ENCODE results near the gene MRPL9.

- TF ChIP-seq, protein P1, sequence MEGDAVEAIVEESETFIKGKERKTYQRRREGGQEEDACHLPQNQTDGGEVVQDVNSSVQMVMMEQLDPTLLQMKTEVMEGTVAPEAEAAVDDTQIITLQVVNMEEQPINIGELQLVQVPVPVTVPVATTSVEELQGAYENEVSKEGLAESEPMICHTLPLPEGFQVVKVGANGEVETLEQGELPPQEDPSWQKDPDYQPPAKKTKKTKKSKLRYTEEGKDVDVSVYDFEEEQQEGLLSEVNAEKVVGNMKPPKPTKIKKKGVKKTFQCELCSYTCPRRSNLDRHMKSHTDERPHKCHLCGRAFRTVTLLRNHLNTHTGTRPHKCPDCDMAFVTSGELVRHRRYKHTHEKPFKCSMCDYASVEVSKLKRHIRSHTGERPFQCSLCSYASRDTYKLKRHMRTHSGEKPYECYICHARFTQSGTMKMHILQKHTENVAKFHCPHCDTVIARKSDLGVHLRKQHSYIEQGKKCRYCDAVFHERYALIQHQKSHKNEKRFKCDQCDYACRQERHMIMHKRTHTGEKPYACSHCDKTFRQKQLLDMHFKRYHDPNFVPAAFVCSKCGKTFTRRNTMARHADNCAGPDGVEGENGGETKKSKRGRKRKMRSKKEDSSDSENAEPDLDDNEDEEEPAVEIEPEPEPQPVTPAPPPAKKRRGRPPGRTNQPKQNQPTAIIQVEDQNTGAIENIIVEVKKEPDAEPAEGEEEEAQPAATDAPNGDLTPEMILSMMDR (IDR thresholded peaks at IDR 0.05 in 4 of 5, conservative IDR thresholded peaks at IDR 0.05 in 1 of 5), result no peak
- no peak for TF ChIP-seq POLR2A (IDR thresholded peaks at IDR 0.05)
Observed at GRCh38 chr1:151807766-151808165, 44.5 kb upstream of the MRPL9 start.

Measured in gastrocnemius medialis (tissue), 4 donors.